Measurements from ENCODE around the gene PRKCA. TPM values are rescaled to one million over a fixed set of nuclear protein-coding genes. Genes with fewer than 3 reads are reported as not detected.

Gene PRKCA
- total and polyA plus RNA-seq, 2 donors from 2014 or later, result 8.0 to 50.8 TPM

DNA sequence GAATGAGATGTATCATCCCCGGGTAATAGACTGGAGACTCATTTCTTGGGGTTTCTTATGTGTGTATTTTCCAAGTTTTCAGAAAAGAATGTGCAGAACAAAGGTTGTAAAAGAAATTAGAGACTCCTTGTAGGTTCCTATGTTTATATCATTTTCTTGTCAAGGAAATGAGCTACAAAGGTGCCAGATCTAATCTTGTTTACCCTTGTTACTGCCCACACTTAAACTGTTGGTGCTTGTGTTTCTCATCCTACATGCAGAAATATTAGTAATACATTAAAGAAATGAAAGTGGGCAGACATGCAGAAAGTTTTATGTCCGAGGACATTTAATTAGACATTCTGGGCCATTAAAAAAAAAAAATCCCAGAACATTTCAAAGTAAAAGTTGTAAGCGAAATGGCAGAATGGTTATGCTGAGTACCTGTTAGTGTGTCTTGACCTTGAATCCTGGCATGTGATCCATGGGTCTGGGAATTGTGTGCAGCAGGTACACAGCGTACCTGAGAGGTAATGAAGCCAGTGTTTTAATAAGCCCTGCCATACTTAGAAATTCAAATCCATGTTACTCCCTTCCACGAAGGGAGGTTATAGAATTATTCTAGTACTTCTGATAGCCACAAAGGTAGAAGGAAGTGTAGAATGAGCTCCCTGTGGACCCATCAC, 469.9 kb downstream of the PRKCA start:
- FAIRE-seq (no peak), DNase-seq (peak in 2 of 5 donors; percentile 34 to 37)
- Histone ChIP-seq H3K4me3 (ENCODE audit: low read length in 3 of 3) (no peak overlapping the region), H3K9ac (ENCODE audit: low read length in 3 of 3) (no peak overlapping the region), H3K4me1 (ENCODE audit: control insufficient read depth in 2 of 3, insufficient read depth in 2 of 3, low read depth in 1 of 3, low read length in 3 of 3) (peaks cover 5 to 14% (median 6%) of the 10 kb centered on the region in 3 donors), H3K27ac (ENCODE audit: low read depth in 2 of 2, low read length in 2 of 2) (peak overlapping the region in 1 of 2 donors; percentile 64), H3K36me3 (ENCODE audit: control insufficient read depth in 2 of 3, insufficient read depth in 3 of 3, low read length in 3 of 3) (no peaks in the 10 kb centered on the region), H3K9me3 (ENCODE audit: control insufficient read depth in 2 of 3, insufficient read depth in 1 of 3, low read length in 3 of 3) (no peaks in the 10 kb centered on the region), H3K27me3 (ENCODE audit: control insufficient read depth, insufficient read depth, low read length) (no peaks in the 10 kb centered on the region)
- TF ChIP-seq, protein P1, sequence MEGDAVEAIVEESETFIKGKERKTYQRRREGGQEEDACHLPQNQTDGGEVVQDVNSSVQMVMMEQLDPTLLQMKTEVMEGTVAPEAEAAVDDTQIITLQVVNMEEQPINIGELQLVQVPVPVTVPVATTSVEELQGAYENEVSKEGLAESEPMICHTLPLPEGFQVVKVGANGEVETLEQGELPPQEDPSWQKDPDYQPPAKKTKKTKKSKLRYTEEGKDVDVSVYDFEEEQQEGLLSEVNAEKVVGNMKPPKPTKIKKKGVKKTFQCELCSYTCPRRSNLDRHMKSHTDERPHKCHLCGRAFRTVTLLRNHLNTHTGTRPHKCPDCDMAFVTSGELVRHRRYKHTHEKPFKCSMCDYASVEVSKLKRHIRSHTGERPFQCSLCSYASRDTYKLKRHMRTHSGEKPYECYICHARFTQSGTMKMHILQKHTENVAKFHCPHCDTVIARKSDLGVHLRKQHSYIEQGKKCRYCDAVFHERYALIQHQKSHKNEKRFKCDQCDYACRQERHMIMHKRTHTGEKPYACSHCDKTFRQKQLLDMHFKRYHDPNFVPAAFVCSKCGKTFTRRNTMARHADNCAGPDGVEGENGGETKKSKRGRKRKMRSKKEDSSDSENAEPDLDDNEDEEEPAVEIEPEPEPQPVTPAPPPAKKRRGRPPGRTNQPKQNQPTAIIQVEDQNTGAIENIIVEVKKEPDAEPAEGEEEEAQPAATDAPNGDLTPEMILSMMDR (IDR thresholded peaks at IDR 0.05; ENCODE audit: borderline replicate concordance, extremely low read depth, insufficient read depth), result no peak
- intact Hi-C loops (cut with DNase I), result no loop called here

DNA sequence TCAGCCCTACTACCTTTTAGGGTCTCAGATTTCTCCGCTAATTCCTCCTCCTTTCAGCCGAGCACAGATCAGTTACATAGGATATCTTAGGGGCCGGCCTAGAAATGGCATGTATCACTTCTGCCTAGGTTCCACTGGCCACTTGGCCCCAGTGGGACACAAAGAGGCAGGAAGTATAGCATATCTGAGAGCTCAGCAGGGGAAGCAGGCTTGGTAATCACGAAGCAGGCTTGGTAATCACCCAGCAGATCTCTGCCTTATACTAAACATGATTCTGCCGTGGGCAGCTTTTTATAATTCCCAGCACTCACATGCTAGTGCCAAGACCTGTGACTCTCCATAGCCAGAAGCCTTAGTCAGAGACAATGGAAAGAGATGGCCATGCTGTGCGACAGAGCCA, 472.9 kb downstream of the PRKCA start:
- H3K36me3 ChIP-seq (ENCODE audit: control insufficient read depth in 2 of 3, insufficient read depth in 3 of 3, low read length in 3 of 3), result no peaks in the 10 kb centered on the region
- no peaks in the 10 kb centered on the region for H3K27me3 ChIP-seq (ENCODE audit: control insufficient read depth, insufficient read depth, low read length)
- H3K4me3 ChIP-seq (ENCODE audit: low read length in 3 of 3), result no peak overlapping the region
- no peaks in the 10 kb centered on the region for H3K9me3 ChIP-seq (ENCODE audit: control insufficient read depth in 2 of 3, insufficient read depth in 1 of 3, low read length in 3 of 3)
- FAIRE-seq (no peak), DNase-seq (peak in 3 of 5 donors; percentile 27 to 61 (median 33))
- TF ChIP-seq, protein P1 (IDR thresholded peaks at IDR 0.05; ENCODE audit: borderline replicate concordance, extremely low read depth, insufficient read depth), result no peak
- peak overlapping the region in 1 of 2 donors; percentile 21 for H3K27ac ChIP-seq (ENCODE audit: low read depth in 2 of 2, low read length in 2 of 2)
- intact Hi-C loops (cut with DNase I), result no loop called here
- peaks cover 5 to 14% (median 6%) of the 10 kb centered on the region in 3 donors for H3K4me1 ChIP-seq (ENCODE audit: control insufficient read depth in 2 of 3, insufficient read depth in 2 of 3, low read depth in 1 of 3, low read length in 3 of 3)
- no peak overlapping the region for H3K9ac ChIP-seq (ENCODE audit: low read length in 3 of 3)

GRCh38 chr17:66775881-66776400, 473.5 kb downstream of the PRKCA start:
- TF ChIP-seq, protein P1 (IDR thresholded peaks at IDR 0.05; ENCODE audit: borderline replicate concordance, extremely low read depth, insufficient read depth), result no peak
- H3K9ac ChIP-seq (ENCODE audit: low read length in 3 of 3), result no peak overlapping the region
- no peak overlapping the region for H3K4me3 ChIP-seq (ENCODE audit: low read length in 3 of 3)
- FAIRE-seq (no peak), DNase-seq (peak in 3 of 5 donors; percentile 27 to 46 (median 45))
- peak overlapping the region in 1 of 2 donors; percentile 50 for H3K27ac ChIP-seq (ENCODE audit: low read depth in 2 of 2, low read length in 2 of 2)
- peaks cover 5 to 14% (median 6%) of the 10 kb centered on the region in 3 donors for H3K4me1 ChIP-seq (ENCODE audit: control insufficient read depth in 2 of 3, insufficient read depth in 2 of 3, low read depth in 1 of 3, low read length in 3 of 3)
- H3K27me3 ChIP-seq (ENCODE audit: control insufficient read depth, insufficient read depth, low read length), result no peaks in the 10 kb centered on the region
- H3K9me3 ChIP-seq (ENCODE audit: control insufficient read depth in 2 of 3, insufficient read depth in 1 of 3, low read length in 3 of 3), result no peaks in the 10 kb centered on the region
- no peaks in the 10 kb centered on the region for H3K36me3 ChIP-seq (ENCODE audit: control insufficient read depth in 2 of 3, insufficient read depth in 3 of 3, low read length in 3 of 3)
- intact Hi-C loops (cut with DNase I), result no loop called here
